ENCODE data around the gene TTF1. TPM values are rescaled to one million over a fixed set of nuclear protein-coding genes. Genes with fewer than 3 reads are reported as not detected.

TTF1 gene
- total RNA-seq, 2 experiments from 2014 or later, result 27.1 to 29.9 TPM

DNA sequence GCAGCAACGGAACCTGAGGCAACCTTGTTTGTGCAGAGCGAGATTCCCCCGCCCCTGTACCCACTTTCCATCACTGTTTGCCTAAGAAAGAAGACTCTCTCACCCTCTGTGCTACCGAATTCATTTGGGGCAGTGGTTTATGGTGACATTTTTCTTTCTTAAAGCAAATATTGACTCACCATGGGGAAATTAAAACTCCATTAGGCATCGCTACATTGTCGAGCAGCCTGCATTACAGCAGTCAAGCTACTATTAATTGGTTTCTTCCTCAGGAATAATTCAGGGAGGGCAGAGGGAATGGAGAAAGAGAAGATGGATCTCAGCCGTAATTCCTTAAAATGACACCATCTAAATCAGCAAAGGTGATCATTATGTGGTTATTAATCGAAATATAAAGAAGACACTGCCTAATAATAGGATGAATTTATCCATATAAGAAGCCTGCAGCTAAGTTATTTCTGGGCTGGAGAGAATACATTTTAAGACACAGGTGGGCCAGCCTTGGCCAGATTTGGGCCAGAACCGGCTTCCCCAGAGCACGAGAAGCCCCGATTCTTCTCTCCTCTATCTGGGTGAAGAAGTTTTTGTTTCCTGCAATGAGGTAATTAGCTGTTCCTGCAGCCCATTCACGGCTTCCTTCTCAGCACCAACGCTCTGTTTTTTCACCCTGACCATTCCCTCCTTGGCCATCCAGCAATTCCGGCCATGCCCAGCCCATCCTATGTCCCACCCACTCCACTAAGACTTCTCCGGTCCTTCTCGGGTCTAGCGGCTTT lies 20.2 kb upstream of the TTF1 start:
- DNase-seq, result no peak
- H3K36me3 Mint-ChIP-seq (ENCODE audit: low read depth), result no peaks in the 10 kb centered on the region
- CTCF ChIA-PET, result no interaction called here
- H3K27ac Mint-ChIP-seq, result no peak overlapping the region
- no peak overlapping the region for H3K4me3 Mint-ChIP-seq
- intact Hi-C loops (cut with micrococcal nuclease), result no loop called here
- H3K9me3 Mint-ChIP-seq, result no peaks in the 10 kb centered on the region
- H3K4me1 Mint-ChIP-seq (ENCODE audit: low read depth), result no peaks in the 10 kb centered on the region
- peaks cover 51% of the 10 kb centered on the region for H3K27me3 Mint-ChIP-seq (ENCODE audit: low read depth)

DNA sequence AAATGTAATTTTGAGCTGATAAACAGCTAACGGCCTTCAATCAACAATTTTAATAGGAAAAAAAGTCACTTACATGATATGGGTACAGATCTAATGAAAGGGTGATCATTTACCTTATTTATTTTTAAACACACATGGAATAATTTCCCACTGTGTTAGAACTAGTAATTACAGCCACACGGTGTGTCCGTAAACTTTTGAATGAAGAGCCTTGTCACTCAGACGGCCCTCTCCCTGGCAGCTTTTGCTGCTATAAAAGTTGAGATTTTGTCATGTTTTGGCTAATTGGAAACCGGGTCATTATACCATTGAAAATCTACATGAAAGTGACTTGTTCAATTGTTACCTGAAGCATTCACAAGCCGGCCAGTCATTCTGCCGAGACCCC lies 19.0 kb upstream of the TTF1 start:
- DNase-seq, result no peak
- no peaks in the 10 kb centered on the region for H3K36me3 Mint-ChIP-seq (ENCODE audit: low read depth)
- no peaks in the 10 kb centered on the region for H3K4me1 Mint-ChIP-seq (ENCODE audit: low read depth)
- H3K27me3 Mint-ChIP-seq (ENCODE audit: low read depth), result peaks cover 46% of the 10 kb centered on the region
- intact Hi-C loops (cut with micrococcal nuclease), result no loop called here
- H3K9me3 Mint-ChIP-seq, result no peaks in the 10 kb centered on the region
- no peak overlapping the region for H3K27ac Mint-ChIP-seq
- H3K4me3 Mint-ChIP-seq, result no peak overlapping the region
- CTCF ChIA-PET, result no interaction called here

DNA sequence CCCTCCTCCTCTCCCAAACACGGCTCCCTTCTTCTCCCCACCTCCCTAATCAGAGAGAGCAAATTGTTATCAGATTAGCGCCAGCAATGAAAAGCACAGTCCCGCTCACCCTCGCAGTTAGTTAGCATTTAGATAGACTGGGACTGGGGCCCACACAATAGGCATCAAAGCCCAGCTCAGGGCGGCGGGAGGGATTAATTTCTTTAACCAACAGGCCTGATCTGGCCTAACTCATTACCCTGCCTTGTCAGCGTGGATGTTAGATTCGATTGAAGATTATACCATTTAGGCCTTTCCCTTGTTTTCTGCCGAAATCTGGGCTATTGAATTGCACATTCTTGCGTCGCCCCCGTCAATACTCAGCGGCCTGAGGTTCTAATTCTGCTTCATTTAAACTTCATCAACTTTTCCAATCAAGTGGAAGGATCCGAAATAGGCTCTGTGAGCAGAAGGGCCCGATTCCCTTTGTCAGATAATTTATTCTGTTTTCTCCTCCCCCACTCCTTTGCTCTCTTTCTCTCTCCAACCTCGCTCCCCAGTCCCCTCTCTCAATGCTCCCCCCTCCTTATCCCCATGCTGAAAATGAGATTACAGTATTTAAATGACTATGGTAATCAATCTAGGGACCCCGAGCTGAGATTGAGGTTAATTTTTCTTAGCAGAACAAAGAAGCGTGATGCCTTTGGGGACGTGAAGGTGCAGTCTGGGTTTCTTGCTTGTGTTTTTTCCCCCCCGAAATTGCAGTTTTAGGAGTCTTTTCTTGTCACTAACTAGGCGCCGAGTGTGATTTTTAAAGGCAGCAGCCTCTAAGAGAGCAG lies 18.4 kb upstream of the TTF1 start:
- Mint-ChIP-seq H3K9me3 (no peaks in the 10 kb centered on the region), H3K27ac (no peak overlapping the region), H3K27me3 (ENCODE audit: low read depth) (peaks cover 44% of the 10 kb centered on the region), H3K4me3 (no peak overlapping the region), H3K4me1 (ENCODE audit: low read depth) (no peaks in the 10 kb centered on the region), H3K36me3 (ENCODE audit: low read depth) (no peaks in the 10 kb centered on the region)
- DNase-seq, result no peak
- CTCF ChIA-PET, result interaction anchor here (1.0 kb wide), 1 partner anchor 13 kb away, joined by 3 read pairs; no protein-coding TSS in a partner anchor
- intact Hi-C loops (cut with micrococcal nuclease), result no loop called here

DNA sequence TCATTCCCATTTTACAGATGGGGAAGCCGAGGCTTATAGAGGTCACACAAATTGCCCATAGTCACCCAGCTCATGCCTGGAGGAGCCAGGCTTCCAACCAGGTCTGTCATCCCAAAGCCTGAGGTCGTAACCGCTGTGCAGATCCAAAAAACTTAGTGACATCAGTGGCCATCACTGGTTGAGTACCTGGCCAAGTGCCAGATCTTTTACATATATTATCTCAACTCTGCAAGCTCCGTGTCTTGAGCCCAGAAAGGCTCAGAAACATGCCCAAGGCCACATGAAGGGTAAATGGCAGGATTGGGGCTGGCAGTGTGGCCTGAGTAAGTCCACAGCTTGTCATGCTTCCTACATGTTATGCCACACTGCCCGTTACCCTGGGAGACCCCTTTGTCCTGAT lies 16.9 kb upstream of the TTF1 start:
- H3K27ac Mint-ChIP-seq, result no peak overlapping the region
- CTCF ChIA-PET, result no interaction called here
- no peaks in the 10 kb centered on the region for H3K4me1 Mint-ChIP-seq (ENCODE audit: low read depth)
- no peak overlapping the region for H3K4me3 Mint-ChIP-seq
- H3K9me3 Mint-ChIP-seq, result no peaks in the 10 kb centered on the region
- DNase-seq, result no peak
- intact Hi-C loops (cut with micrococcal nuclease), result no loop called here
- no peaks in the 10 kb centered on the region for H3K36me3 Mint-ChIP-seq (ENCODE audit: low read depth)
- peaks cover 49% of the 10 kb centered on the region for H3K27me3 Mint-ChIP-seq (ENCODE audit: low read depth)

DNA sequence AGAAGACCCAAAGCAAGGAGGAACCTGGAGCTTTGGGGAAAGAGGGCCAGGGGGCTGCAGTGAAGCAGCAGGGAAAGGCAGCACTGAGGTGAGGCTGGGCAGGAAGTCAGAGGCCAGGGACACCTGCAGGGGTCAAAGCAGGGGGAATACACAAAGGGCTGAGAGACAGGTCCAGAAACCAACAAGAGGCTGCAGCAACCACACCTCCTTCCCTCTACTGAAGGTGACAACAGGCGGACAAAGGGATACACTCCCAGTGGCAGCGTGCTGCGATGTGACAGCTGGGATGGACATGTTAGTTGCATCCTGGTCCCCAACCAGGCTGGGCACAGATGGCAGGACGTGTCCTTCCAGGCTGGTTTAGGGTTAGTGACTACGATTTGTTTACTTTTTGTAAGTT lies 15.9 kb upstream of the TTF1 start:
- intact Hi-C loops (cut with micrococcal nuclease), result no loop called here
- H3K36me3 Mint-ChIP-seq (ENCODE audit: low read depth), result no peaks in the 10 kb centered on the region
- H3K27ac Mint-ChIP-seq, result no peak overlapping the region
- no peaks in the 10 kb centered on the region for H3K9me3 Mint-ChIP-seq
- H3K27me3 Mint-ChIP-seq (ENCODE audit: low read depth), result peaks cover 54% of the 10 kb centered on the region
- no peaks in the 10 kb centered on the region for H3K4me1 Mint-ChIP-seq (ENCODE audit: low read depth)
- no peak overlapping the region for H3K4me3 Mint-ChIP-seq
- CTCF ChIA-PET, result no interaction called here
- DNase-seq, result no peak

DNA sequence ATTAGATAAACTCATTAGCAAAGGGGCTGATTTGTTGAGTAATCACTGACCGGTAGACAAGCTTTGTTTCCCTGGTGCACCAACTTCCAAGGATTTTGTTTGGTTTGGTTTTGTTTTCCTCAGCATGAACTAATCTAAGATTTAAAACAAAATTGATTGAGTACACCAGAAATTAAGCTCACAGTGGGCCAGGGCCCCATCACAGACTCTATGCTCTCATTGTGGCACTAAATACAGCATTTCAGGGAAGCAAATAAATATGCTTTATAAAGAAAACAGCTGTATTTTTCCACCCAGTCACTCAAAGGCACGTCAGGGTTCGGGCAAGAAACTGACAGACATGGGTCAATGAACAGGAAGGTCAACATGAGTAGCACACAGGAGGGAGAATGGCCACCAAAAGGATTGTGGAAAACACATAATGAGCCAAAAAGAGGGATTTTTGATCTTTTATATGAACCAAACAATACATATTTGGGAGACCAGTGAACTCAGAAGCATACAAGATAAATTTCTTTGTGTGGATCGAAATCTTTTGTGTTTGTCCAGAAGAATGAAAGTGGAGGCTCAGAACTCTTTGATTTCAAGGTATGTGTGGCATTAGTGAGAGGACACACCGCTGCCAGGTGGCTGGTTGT lies 12.2 kb upstream of the TTF1 start:
- peaks cover 48% of the 10 kb centered on the region for H3K27me3 Mint-ChIP-seq (ENCODE audit: low read depth)
- no peaks in the 10 kb centered on the region for H3K4me1 Mint-ChIP-seq (ENCODE audit: low read depth)
- no peak overlapping the region for H3K27ac Mint-ChIP-seq
- CTCF ChIA-PET, result no interaction called here
- H3K36me3 Mint-ChIP-seq (ENCODE audit: low read depth), result no peaks in the 10 kb centered on the region
- intact Hi-C loops (cut with micrococcal nuclease), result no loop called here
- no peak overlapping the region for H3K4me3 Mint-ChIP-seq
- DNase-seq, result no peak
- no peaks in the 10 kb centered on the region for H3K9me3 Mint-ChIP-seq

DNA sequence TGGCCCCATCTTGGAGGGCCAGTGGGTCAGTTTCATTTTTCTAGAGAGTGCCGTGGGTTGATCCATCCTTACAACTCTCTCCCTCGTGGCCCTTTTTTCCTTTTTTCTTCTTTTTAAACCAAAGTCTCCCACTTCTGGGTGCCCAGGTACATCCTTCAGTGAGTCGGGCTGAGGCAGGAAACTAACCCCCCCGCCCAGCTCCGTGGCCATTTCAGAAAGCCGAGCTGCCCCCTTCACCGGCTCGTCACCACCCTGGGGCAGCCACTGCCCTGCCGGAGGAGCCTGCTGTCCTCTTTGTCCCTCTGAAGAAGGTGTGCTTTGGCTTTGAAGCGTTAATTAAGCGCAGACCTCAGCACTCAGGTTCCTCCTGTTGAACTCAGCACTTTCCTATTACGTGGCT lies 8.5 kb upstream of the TTF1 start:
- peaks cover 18% of the 10 kb centered on the region for H3K4me1 Mint-ChIP-seq (ENCODE audit: low read depth)
- no peak for DNase-seq
- no peak overlapping the region for H3K4me3 Mint-ChIP-seq
- H3K27ac Mint-ChIP-seq, result no peak overlapping the region
- H3K27me3 Mint-ChIP-seq (ENCODE audit: low read depth), result peaks cover 66% of the 10 kb centered on the region
- intact Hi-C loops (cut with micrococcal nuclease), result no loop called here
- H3K36me3 Mint-ChIP-seq (ENCODE audit: low read depth), result no peaks in the 10 kb centered on the region
- CTCF ChIA-PET, result interaction anchor here (0.5 to 0.9 kb wide), 2 partner anchors 129 to 179 kb away, joined by 4 to 5 read pairs; no protein-coding TSS in a partner anchor
- H3K9me3 Mint-ChIP-seq, result no peaks in the 10 kb centered on the region

DNA sequence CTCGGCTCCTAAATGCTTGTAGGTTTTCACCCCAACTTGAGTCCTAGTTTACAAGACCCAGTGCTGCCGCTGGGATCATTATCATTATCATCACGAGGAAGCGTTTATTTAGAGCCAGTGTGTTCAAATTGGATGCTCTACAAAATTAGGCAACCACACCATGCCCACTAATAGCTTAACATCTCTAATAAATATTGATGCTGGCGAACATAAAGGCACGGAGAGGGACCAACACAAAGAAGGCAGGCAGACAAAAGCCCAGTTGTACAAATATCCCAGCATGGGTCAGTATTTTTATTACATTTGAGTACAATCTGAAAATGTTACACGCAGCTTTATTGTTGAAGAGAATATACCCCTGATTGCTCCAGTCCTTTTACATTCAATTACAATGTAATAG lies 8.1 kb upstream of the TTF1 start:
- H3K36me3 Mint-ChIP-seq (ENCODE audit: low read depth), result no peaks in the 10 kb centered on the region
- CTCF ChIA-PET, result interaction anchor here (0.5 to 3.3 kb wide), 4 partner anchors 129 to 392 kb away, joined by 4 to 18 read pairs (median 5); no protein-coding TSS in a partner anchor
- no peaks in the 10 kb centered on the region for H3K9me3 Mint-ChIP-seq
- intact Hi-C loops (cut with micrococcal nuclease), result no loop called here
- no peak overlapping the region for H3K27ac Mint-ChIP-seq
- peaks cover 19% of the 10 kb centered on the region for H3K4me1 Mint-ChIP-seq (ENCODE audit: low read depth)
- DNase-seq, result no peak
- H3K27me3 Mint-ChIP-seq (ENCODE audit: low read depth), result peaks cover 62% of the 10 kb centered on the region
- H3K4me3 Mint-ChIP-seq, result no peak overlapping the region

DNA sequence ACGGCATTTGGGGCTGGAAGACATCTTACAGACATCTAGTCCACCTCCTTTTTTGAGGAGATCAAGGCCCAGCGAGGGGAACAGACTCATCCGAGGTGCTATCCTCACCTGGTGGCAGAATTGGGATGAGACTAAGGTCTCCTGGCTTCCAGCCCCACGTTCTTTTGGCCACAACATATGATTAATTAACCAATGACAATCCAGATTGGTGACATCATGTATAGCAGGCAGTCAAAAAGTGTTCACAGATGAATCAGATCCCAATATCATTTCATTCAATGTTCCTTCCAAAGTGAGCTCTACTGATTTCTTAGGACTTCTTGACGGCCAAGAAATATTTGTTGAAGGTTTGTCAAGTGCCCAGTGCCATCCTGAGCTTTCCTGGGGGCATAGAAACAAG lies 7.3 kb upstream of the TTF1 start:
- no peak for DNase-seq
- Mint-ChIP-seq H3K27ac (no peak overlapping the region), H3K4me1 (ENCODE audit: low read depth) (peaks cover 22% of the 10 kb centered on the region), H3K27me3 (ENCODE audit: low read depth) (peaks cover 59% of the 10 kb centered on the region), H3K36me3 (ENCODE audit: low read depth) (no peaks in the 10 kb centered on the region), H3K4me3 (no peak overlapping the region), H3K9me3 (no peaks in the 10 kb centered on the region)
- CTCF ChIA-PET, result interaction anchor here (1.2 to 3.3 kb wide), 2 partner anchors 161 to 393 kb away, joined by 5 to 18 read pairs; no protein-coding TSS in a partner anchor
- intact Hi-C loops (cut with micrococcal nuclease), result loop anchor here (2.0 kb wide), 1 partner anchor 489 kb away; no protein-coding TSS in a partner anchor

DNA sequence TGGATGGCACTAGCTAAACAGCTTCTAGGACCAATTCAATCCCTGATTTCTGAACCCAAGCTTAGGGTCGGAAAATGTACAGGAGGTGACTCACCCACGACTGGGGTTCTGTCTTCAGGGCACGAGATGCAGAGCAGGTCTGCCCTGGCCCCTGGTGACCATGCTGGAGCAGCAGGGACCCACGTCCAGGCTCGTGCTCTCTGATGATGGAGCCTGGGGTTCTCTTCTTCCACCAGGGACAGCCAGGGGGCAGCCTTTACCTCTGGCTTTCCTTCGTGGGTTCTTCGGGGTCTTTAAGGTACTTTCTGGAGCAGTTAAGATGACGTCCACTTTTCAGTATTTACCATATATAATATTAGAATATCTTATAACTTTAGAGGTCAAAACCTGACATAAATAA lies 5.4 kb upstream of the TTF1 start:
- no peaks in the 10 kb centered on the region for H3K9me3 Mint-ChIP-seq
- intact Hi-C loops (cut with micrococcal nuclease), result loop anchor here (1.0 to 2.0 kb wide), 5 partner anchors 95 to 560 kb away; no protein-coding TSS in a partner anchor
- peaks cover 45% of the 10 kb centered on the region for H3K27me3 Mint-ChIP-seq (ENCODE audit: low read depth)
- no peaks in the 10 kb centered on the region for H3K36me3 Mint-ChIP-seq (ENCODE audit: low read depth)
- no peak overlapping the region for H3K4me3 Mint-ChIP-seq
- peak; percentile 47 for DNase-seq
- CTCF ChIA-PET, result interaction anchor here (0.6 to 3.3 kb wide), 14 partner anchors 12 to 489 kb away, joined by 3 to 18 read pairs (median 4); no protein-coding TSS in a partner anchor
- H3K27ac Mint-ChIP-seq, result no peak overlapping the region
- H3K4me1 Mint-ChIP-seq (ENCODE audit: low read depth), result peaks cover 23% of the 10 kb centered on the region

DNA sequence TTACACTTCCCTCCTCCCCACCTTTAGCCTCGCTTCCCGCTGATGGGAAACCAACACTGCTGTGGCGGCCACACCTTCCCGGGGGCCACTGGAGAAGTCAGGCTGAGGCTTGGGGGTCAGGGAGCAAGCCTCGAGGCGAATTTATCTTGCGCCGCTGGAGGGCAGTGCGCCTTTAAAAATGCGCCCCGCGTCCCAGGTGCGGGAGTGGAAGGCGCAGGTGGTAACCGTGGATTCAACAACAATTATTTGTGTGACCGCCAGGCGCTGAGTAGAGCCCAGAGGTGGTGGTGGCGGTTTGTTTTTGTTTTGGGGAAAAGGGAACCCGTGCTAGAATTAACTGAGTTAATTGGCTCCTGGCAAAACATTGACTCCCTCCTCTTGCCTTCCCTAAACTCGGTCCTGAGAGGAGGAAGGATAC lies 4.5 kb upstream of the TTF1 start:
- CTCF ChIA-PET, result no interaction called here
- peak; percentile 80 for DNase-seq
- Mint-ChIP-seq H3K4me1 (ENCODE audit: low read depth) (peaks cover 27% of the 10 kb centered on the region), H3K9me3 (no peaks in the 10 kb centered on the region), H3K36me3 (ENCODE audit: low read depth) (no peaks in the 10 kb centered on the region), H3K27ac (no peak overlapping the region), H3K27me3 (ENCODE audit: low read depth) (peaks cover 44% of the 10 kb centered on the region), H3K4me3 (peak overlapping the region; percentile 53)
- intact Hi-C loops (cut with micrococcal nuclease), result loop anchor here (2.0 kb wide), 2 partner anchors 76 to 172 kb away; partner anchors contain the start of gene BARHL1

DNA sequence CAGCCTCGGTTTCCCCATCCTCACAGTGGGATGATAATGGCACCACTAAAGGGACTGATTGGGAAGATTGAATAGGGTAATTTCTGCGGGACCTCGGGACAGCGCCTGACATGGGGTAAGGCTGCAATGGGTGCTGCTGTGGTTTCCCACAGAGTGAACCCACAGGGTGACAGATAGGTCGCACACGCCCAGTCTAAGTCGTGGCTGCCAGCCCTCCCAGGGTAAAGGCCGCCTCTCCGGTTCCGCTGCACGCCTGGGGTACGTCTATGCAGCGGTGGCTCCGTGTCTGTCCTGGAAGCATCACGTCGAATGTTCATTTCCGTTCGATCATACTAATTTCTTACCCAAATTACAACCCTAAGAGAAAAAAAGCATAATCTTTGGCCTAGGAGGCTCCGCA lies 4.0 kb upstream of the TTF1 start:
- peaks cover 41% of the 10 kb centered on the region for H3K27me3 Mint-ChIP-seq (ENCODE audit: low read depth)
- CTCF ChIA-PET, result no interaction called here
- intact Hi-C loops (cut with micrococcal nuclease), result loop anchor here (2.0 kb wide), 2 partner anchors 76 to 172 kb away; partner anchors contain the start of gene BARHL1
- H3K4me3 Mint-ChIP-seq, result peak overlapping the region; percentile 53
- H3K27ac Mint-ChIP-seq, result no peak overlapping the region
- peak; percentile 23 for DNase-seq
- H3K9me3 Mint-ChIP-seq, result no peaks in the 10 kb centered on the region
- peaks cover 32% of the 10 kb centered on the region for H3K4me1 Mint-ChIP-seq (ENCODE audit: low read depth)
- H3K36me3 Mint-ChIP-seq (ENCODE audit: low read depth), result peaks cover 2% of the 10 kb centered on the region
